K562 (cell line): ENCODE data around the gene PPP2R2D. TPM values are rescaled to one million over a fixed set of nuclear protein-coding genes. Genes with fewer than 3 reads are reported as not detected.

ENCODE experiments used
- ATF7 ChIP-seq: fragments of 450-650 bp; IDR thresholded peaks from 2 replicates; pipeline ENCODE4 v1.7.1; 2014; ENCODE audit warnings: mild to moderate bottlenecking, moderate library complexity
- DACH1 ChIP-seq: fragments of 450-650 bp; IDR thresholded peaks from 2 replicates; pipeline ENCODE4 v1.6.1; 2018; ENCODE audit not compliant: partially characterized antibody
- EGR1 ChIP-seq: fragments of 450-650 bp; conservative IDR thresholded peaks from 2 replicates; pipeline ENCODE4 v1.6.1; 2017; ENCODE audit warnings: mild to moderate bottlenecking
- ELK3 ChIP-seq: fragments of 450-650 bp; formaldehyde crosslinking; IDR thresholded peaks from 2 replicates; pipeline ENCODE4 v1.4.0; 2020; ENCODE audit warnings: mild to moderate bottlenecking
- FOXA1 ChIP-seq: fragments of 450-650 bp; IDR thresholded peaks from 2 replicates; pipeline ENCODE4 v1.6.1; 2016; ENCODE audit warnings: mild to moderate bottlenecking, borderline replicate concordance
- FOXK2 ChIP-seq, 2 experiments: fragments of 450-650 bp; IDR thresholded peaks in 1 of 2; conservative IDR thresholded peaks in 1 of 2; 2 replicates each; pipeline ENCODE4 v1.6.1; 2016; ENCODE audit warnings: low read depth in 2 of 2, mild to moderate bottlenecking in 1 of 2
- HDAC3 ChIP-seq: fragments of 450-650 bp; IDR thresholded peaks from 2 replicates; pipeline ENCODE4 v1.6.1; 2018; ENCODE audit warnings: borderline replicate concordance, mild to moderate bottlenecking, moderate library complexity; ENCODE audit not compliant: partially characterized antibody
- NCOR1 ChIP-seq: fragments of 450-650 bp; IDR thresholded peaks from 2 replicates; pipeline ENCODE4 v1.6.1; 2016; ENCODE audit warnings: mild to moderate bottlenecking, moderate library complexity
- NONO ChIP-seq, 2 experiments: fragments of 200-400 bp in 1 of 2; fragments of 450-650 bp in 1 of 2; formaldehyde crosslinking in 1 of 2; IDR thresholded peaks; 2 replicates each; pipeline ENCODE4 v1.6.1; 2017; ENCODE audit warnings: low read depth in 2 of 2, mild to moderate bottlenecking in 2 of 2, moderate library complexity in 2 of 2, low read length in 1 of 2
- NR3C1 ChIP-seq: sonication (generic); formaldehyde crosslinking; IDR thresholded peaks from 2 replicates; pipeline ENCODE4 v1.8.1; 2022; ENCODE audit warnings: missing genetic modification reagents
- PCBP2 ChIP-seq: fragments of 200-400 bp; formaldehyde crosslinking; IDR thresholded peaks from 2 replicates; pipeline ENCODE4 v1.6.1; 2018; ENCODE audit warnings: low read length, low read depth, mild to moderate bottlenecking, moderate library complexity; ENCODE audit not compliant: poor library complexity, severe bottlenecking
- SIN3B ChIP-seq: fragments of 450-650 bp; IDR thresholded peaks from 2 replicates; pipeline ENCODE4 v1.6.1; 2017; ENCODE audit warnings: low read depth, mild to moderate bottlenecking, moderate library complexity
- ZNF140 ChIP-seq: fragments of 250-450 bp; sonication (Bioruptor Pico); IDR thresholded peaks from 2 replicates; pipeline ENCODE4 v1.8.0; 2021; ENCODE audit warnings: moderate library complexity, mild to moderate bottlenecking, inconsistent platforms
- ZNF445 ChIP-seq: fragments of 250-450 bp; sonication (Bioruptor Pico); IDR thresholded peaks from 2 replicates; pipeline ENCODE4 v1.4.0; 2020; ENCODE audit warnings: low read depth, mild to moderate bottlenecking, moderate library complexity
- ZNF764 ChIP-seq: fragments of 250-450 bp; sonication (Bioruptor Pico); IDR thresholded peaks from 2 replicates; pipeline ENCODE4 v1.4.0; 2020; ENCODE audit warnings: low read depth, mild to moderate bottlenecking, moderate library complexity
- polyA plus RNA-seq, 8 experiments: library from polyadenylated mRNA; depleted of rRNA in 4 of 8; stranded (reverse) in 5 of 8; unstranded in 3 of 8; fragments of >200 nt; fragmentation: Nextera tagmentation in 2 of 8; fragmentation: Illumina TruSeq in 1 of 8; extraction: Ambion mirVana in 2 of 8; extraction: Trizol in 1 of 8; gene quantifications; 2 replicates each; pipeline versions ENCODE4 v1.2.1 to v1.2.3, GENCODE V29; 2011 to 2014; ENCODE audit warnings: inconsistent platforms in 1 of 8, missing spikeins in 1 of 8
- total RNA-seq, 7 experiments: library from RNA; depleted of rRNA in 6 of 7; stranded (reverse); fragments of >200 nt in 6 of 7; fragmentation: Illumina TruSeq in 2 of 7; extraction: Trizol in 2 of 7; gene quantifications; 2 replicates each; pipeline versions ENCODE4 v1.2.1 to v1.2.3, GENCODE V29; 2011 to 2021; ENCODE audit warnings: low replicate concordance in 1 of 7
- TF ChIP-seq, protein P1 (sequence below), 2 experiments: fragments of 450-650 bp; conservative IDR thresholded peaks; 2 replicates each; pipeline ENCODE4 v1.6.1; 2017; ENCODE audit warnings: mild to moderate bottlenecking in 2 of 2, moderate library complexity in 2 of 2
- TF ChIP-seq, protein P2 (sequence below), 3 experiments: IDR thresholded peaks in 2 of 3; conservative IDR thresholded peaks in 1 of 3; 2 replicates each; pipeline ENCODE4 v1.5.1; 2011 to 2012; ENCODE audit warnings: low read length in 3 of 3, mild to moderate bottlenecking in 3 of 3, control low read depth in 2 of 3, improper control_type of control experiment in 1 of 3, inconsistent platforms in 1 of 3, low read depth in 1 of 3, mixed read lengths in 1 of 3, moderate library complexity in 1 of 3; ENCODE audit not compliant: insufficient read depth in 2 of 3
- TF ChIP-seq, protein P3 (sequence below): fragments of 250-450 bp; sonication (Bioruptor Pico); IDR thresholded peaks from 2 replicates; pipeline ENCODE4 v1.4.0; 2020; ENCODE audit warnings: borderline replicate concordance
- TF ChIP-seq, protein P4 (sequence below): sonication (generic); formaldehyde crosslinking; IDR thresholded peaks from 2 replicates; pipeline ENCODE4 v1.8.0; 2022; ENCODE audit warnings: missing genetic modification reagents, mild to moderate bottlenecking, moderate library complexity, borderline replicate concordance

The PPP2R2D gene
- total and polyA plus RNA-seq, 9 of the 15 experiments (the other 6 are each of a cell fraction or from before 2014, with no cell fraction given), result 1.9 to 37.0 (median 26.8) TPM

GRCh38 chr10:131972474-131973071, 71.8 kb downstream of the PPP2R2D start (continued):
- TF ChIP-seq, protein P1, sequence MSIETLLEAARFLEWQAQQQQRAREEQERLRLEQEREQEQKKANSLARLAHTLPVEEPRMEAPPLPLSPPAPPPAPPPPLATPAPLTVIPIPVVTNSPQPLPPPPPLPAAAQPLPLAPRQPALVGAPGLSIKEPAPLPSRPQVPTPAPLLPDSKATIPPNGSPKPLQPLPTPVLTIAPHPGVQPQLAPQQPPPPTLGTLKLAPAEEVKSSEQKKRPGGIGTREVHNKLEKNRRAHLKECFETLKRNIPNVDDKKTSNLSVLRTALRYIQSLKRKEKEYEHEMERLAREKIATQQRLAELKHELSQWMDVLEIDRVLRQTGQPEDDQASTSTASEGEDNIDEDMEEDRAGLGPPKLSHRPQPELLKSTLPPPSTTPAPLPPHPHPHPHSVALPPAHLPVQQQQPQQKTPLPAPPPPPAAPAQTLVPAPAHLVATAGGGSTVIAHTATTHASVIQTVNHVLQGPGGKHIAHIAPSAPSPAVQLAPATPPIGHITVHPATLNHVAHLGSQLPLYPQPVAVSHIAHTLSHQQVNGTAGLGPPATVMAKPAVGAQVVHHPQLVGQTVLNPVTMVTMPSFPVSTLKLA (conservative IDR thresholded peaks at IDR 0.05), result peak; percentile 14 to 63; a peak in 2 of 4 replicates
- TF ChIP-seq PCBP2, result no peak
- TF ChIP-seq ZNF140 (CRISPR knock-in tag), result no peak
- no peak for TF ChIP-seq FOXA1
- no peak for TF ChIP-seq HDAC3
- no peak for TF ChIP-seq ELK3 (CRISPR knock-in tag)
- no peak for TF ChIP-seq SIN3B
- no peak for TF ChIP-seq NONO (IDR thresholded peaks at IDR 0.05; ENCODE audit: low read depth in 2 of 2, low read length in 1 of 2)
- TF ChIP-seq, protein P2, sequence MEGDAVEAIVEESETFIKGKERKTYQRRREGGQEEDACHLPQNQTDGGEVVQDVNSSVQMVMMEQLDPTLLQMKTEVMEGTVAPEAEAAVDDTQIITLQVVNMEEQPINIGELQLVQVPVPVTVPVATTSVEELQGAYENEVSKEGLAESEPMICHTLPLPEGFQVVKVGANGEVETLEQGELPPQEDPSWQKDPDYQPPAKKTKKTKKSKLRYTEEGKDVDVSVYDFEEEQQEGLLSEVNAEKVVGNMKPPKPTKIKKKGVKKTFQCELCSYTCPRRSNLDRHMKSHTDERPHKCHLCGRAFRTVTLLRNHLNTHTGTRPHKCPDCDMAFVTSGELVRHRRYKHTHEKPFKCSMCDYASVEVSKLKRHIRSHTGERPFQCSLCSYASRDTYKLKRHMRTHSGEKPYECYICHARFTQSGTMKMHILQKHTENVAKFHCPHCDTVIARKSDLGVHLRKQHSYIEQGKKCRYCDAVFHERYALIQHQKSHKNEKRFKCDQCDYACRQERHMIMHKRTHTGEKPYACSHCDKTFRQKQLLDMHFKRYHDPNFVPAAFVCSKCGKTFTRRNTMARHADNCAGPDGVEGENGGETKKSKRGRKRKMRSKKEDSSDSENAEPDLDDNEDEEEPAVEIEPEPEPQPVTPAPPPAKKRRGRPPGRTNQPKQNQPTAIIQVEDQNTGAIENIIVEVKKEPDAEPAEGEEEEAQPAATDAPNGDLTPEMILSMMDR (IDR thresholded peaks at IDR 0.05 in 2 of 3, conservative IDR thresholded peaks at IDR 0.05 in 1 of 3; ENCODE audit: insufficient read depth in 2 of 3, low read depth in 1 of 3, low read length in 3 of 3), result no peak
- no peak for TF ChIP-seq FOXK2 (conservative IDR thresholded peaks at IDR 0.05 in 1 of 2, IDR thresholded peaks at IDR 0.05 in 1 of 2; ENCODE audit: low read depth in 2 of 2)
- no peak for TF ChIP-seq NR3C1 (CRISPR knock-in tag)
- TF ChIP-seq, protein P3, sequence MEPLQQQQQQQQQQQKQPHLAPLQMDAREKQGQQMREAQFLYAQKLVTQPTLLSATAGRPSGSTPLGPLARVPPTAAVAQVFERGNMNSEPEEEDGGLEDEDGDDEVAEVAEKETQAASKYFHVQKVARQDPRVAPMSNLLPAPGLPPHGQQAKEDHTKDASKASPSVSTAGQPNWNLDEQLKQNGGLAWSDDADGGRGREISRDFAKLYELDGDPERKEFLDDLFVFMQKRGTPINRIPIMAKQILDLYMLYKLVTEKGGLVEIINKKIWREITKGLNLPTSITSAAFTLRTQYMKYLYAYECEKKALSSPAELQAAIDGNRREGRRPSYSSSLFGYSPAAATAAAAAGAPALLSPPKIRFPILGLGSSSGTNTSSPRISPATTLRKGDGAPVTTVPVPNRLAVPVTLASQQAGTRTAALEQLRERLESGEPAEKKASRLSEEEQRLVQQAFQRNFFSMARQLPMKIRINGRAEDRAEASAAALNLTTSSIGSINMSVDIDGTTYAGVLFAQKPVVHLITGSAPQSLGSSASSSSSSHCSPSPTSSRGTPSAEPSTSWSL (CRISPR knock-in tag), result no peak
- peak; percentile 46 for TF ChIP-seq EGR1
- no peak for TF ChIP-seq ZNF764 (CRISPR knock-in tag)
- TF ChIP-seq DACH1, result no peak
- no peak for TF ChIP-seq NCOR1
- TF ChIP-seq ZNF445 (CRISPR knock-in tag), result no peak
- TF ChIP-seq ATF7, result no peak
- TF ChIP-seq, protein P4, sequence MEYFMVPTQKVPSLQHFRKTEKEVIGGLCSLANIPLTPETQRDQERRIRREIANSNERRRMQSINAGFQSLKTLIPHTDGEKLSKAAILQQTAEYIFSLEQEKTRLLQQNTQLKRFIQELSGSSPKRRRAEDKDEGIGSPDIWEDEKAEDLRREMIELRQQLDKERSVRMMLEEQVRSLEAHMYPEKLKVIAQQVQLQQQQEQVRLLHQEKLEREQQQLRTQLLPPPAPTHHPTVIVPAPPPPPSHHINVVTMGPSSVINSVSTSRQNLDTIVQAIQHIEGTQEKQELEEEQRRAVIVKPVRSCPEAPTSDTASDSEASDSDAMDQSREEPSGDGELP (CRISPR knock-in tag), result peak; percentile 58
